Activated CD8-positive, alpha-beta T cell treated with anti-CD3 and anti-CD28 coated beads for 36 hours (primary cell): Measurements from ENCODE around the gene CERS1. TPM values are rescaled to one million over a fixed set of nuclear protein-coding genes. Genes with fewer than 3 reads are reported as not detected.

ENCODE experiments used
- ATAC-seq: fragments of 200-7000 bp; cut with Tn5 transposase; one replicate; pipeline ENCODE4 v1.10.0; 2021; ENCODE audit warnings: mild to moderate bottlenecking, moderate library complexity
- CTCF ChIA-PET: fragments of 350-600 bp; sonication (Branson Sonifier 250); formaldehyde crosslinking; loops from one replicate; lab custom pipeline; 2021; ENCODE audit warnings: antibody characterized with exemption; lab: Charles Lee
- POLR2A ChIA-PET: fragments of 350-600 bp; sonication (Branson Sonifier 250); formaldehyde crosslinking; loops from one replicate; lab custom pipeline; 2021; ENCODE audit warnings: antibody characterized with exemption; lab: Charles Lee
- DNase-seq: peaks from one replicate; pipeline ENCODE4 v3.0.0-alpha.2; 2020
- H3K27ac Mint-ChIP-seq: one replicate; pipeline ENCODE4 v1.8.0; 2021; ENCODE audit warnings: mild to moderate bottlenecking, mixed read lengths
- H3K27me3 Mint-ChIP-seq: one replicate; pipeline ENCODE4 v1.8.0; 2021; ENCODE audit warnings: mixed read lengths
- H3K36me3 Mint-ChIP-seq: one replicate; pipeline ENCODE4 v1.8.0; 2021; ENCODE audit warnings: low read depth, mixed read lengths
- H3K4me1 Mint-ChIP-seq: one replicate; pipeline ENCODE4 v1.8.0; 2021; ENCODE audit warnings: low read depth, mixed read lengths
- H3K4me3 Mint-ChIP-seq: one replicate; pipeline ENCODE4 v1.8.0; 2021; ENCODE audit warnings: mild to moderate bottlenecking, moderate library complexity, mixed read lengths
- H3K9me3 Mint-ChIP-seq: one replicate; pipeline ENCODE4 v1.8.0; 2021; ENCODE audit warnings: mixed read lengths
- CTCF ChIP-seq: fragments of 200-600 bp; IDR thresholded peaks from one replicate; pipeline ENCODE4 v1.8.0; 2022; ENCODE audit warnings: antibody characterized with exemption, mild to moderate bottlenecking
- intact Hi-C: fragments of 100-400 bp; cut with micrococcal nuclease; formaldehyde crosslinking; loops from one replicate; pipeline ENCODE4 v1.10.0; 2022
- total RNA-seq, 2 experiments: library from RNA; stranded (reverse); gene quantifications; one replicate each; pipeline ENCODE4 v1.2.3, GENCODE V29; 2021

Gene CERS1
- total RNA-seq, 2 experiments from 2014 or later: 0.18 to 0.36 TPM

GRCh38 chr19:18886972-18887371, 9.0 kb downstream of the CERS1 start:
- no peak for DNase-seq
- Mint-ChIP-seq H3K36me3 (no peaks in the 10 kb centered on the region), H3K27ac (no peak overlapping the region), H3K4me3 (no peak overlapping the region), H3K9me3 (no peaks in the 10 kb centered on the region), H3K4me1 (no peaks in the 10 kb centered on the region), H3K27me3 (no peaks in the 10 kb centered on the region)
- no peak for ATAC-seq
- intact Hi-C loops: no loop called here
- TF ChIP-seq CTCF: no peak
- POLR2A ChIA-PET: no interaction called here
- CTCF ChIA-PET: no interaction called here

- no peaks in the 10 kb centered on the region for H3K36me3 Mint-ChIP-seq
These were observed 12.2 kb downstream of the CERS1 start for GRCh38 chr19:18883526-18884304.

GRCh38 chr19:18881491-18881890, 14.5 kb downstream of the CERS1 start:
- ChIA-PET CTCF (interaction anchor here (1.1 kb wide), 1 partner anchor 106 kb away, joined by 3 read pairs; no protein-coding TSS in a partner anchor), POLR2A (interaction anchor here (1.1 kb wide), 1 partner anchor 38 kb away, joined by 3 read pairs; the partner anchor contains the start of genes COPE and DDX49)
- H3K36me3 Mint-ChIP-seq: no peaks in the 10 kb centered on the region
- no peak for TF ChIP-seq CTCF
- no peaks in the 10 kb centered on the region for H3K9me3 Mint-ChIP-seq
- ATAC-seq: no peak
- intact Hi-C loops: no loop called here
- DNase-seq: no peak
- H3K4me3 Mint-ChIP-seq: no peak overlapping the region
- no peak overlapping the region for H3K27ac Mint-ChIP-seq
- no peaks in the 10 kb centered on the region for H3K27me3 Mint-ChIP-seq
- H3K4me1 Mint-ChIP-seq: no peaks in the 10 kb centered on the region

More at GRCh38 chr19:18883526-18884304, 12.2 kb downstream of the CERS1 start:
- DNase-seq: no peak
- H3K9me3 Mint-ChIP-seq: no peaks in the 10 kb centered on the region
- no peak overlapping the region for H3K27ac Mint-ChIP-seq
- ChIA-PET POLR2A (interaction anchor here (0.7 kb wide), 1 partner anchor 101 kb away, joined by 3 read pairs; no protein-coding TSS in a partner anchor), CTCF (interaction anchor here (1.2 kb wide), 1 partner anchor 18 kb away, joined by 3 read pairs; no protein-coding TSS in a partner anchor)
- no peak overlapping the region for H3K4me3 Mint-ChIP-seq
- ATAC-seq: no peak
- H3K4me1 Mint-ChIP-seq: no peaks in the 10 kb centered on the region
- no peak for TF ChIP-seq CTCF
- intact Hi-C loops: no loop called here
- H3K27me3 Mint-ChIP-seq: no peaks in the 10 kb centered on the region

- CTCF ChIA-PET: interaction anchor here (1.5 kb wide), 1 partner anchor 12 kb away, joined by 4 read pairs; no protein-coding TSS in a partner anchor
- peak; percentile 52 for DNase-seq
These were observed 16.2 kb downstream of the CERS1 start for GRCh38 chr19:18879579-18880373.

More at GRCh38 chr19:18879579-18880373, 16.2 kb downstream of the CERS1 start:
- intact Hi-C loops: no loop called here
- Mint-ChIP-seq H3K4me3 (no peak overlapping the region), H3K9me3 (no peaks in the 10 kb centered on the region), H3K27me3 (no peaks in the 10 kb centered on the region), H3K36me3 (no peaks in the 10 kb centered on the region), H3K27ac (no peak overlapping the region), H3K4me1 (no peaks in the 10 kb centered on the region)
- POLR2A ChIA-PET: interaction anchor here (0.8 kb wide), 1 partner anchor 31 kb away, joined by 3 read pairs; no protein-coding TSS in a partner anchor
- no peak for TF ChIP-seq CTCF
- ATAC-seq: peak; percentile 76
